GM19043 (cell line): ENCODE data around the gene PGLYRP4.

ENCODE experiments used
- ATAC-seq: cut with Tn5 transposase; IDR thresholded peaks from one replicate; pipeline ENCODE4 v1.9.1; 2021; ENCODE audit warnings: low read depth; ENCODE audit not compliant: unreplicated experiment

Gene PGLYRP4

GRCh38 chr1:153348511-153349362 lies at the start of gene PGLYRP4:
PGLYRP4 (minus strand) TSS chr1:153348841; CDS start chr1:153347932, 909 bp downstream.
- ATAC-seq, result no peak

- ATAC-seq, result no peak
These were observed 49.4 kb upstream of the PGLYRP4 start for GRCh38 chr1:153397924-153398651.

- ATAC-seq, result no peak
These were observed 48.6 kb upstream of the PGLYRP4 start for GRCh38 chr1:153397051-153397923.

GRCh38 chr1:153396461-153396860 lies 47.8 kb upstream of the PGLYRP4 start:
- ATAC-seq, result no peak

- no peak for ATAC-seq
These were observed 47.1 kb upstream of the PGLYRP4 start for GRCh38 chr1:153395776-153396175.

GRCh38 chr1:153395136-153395685 lies 46.6 kb upstream of the PGLYRP4 start:
- ATAC-seq, result no peak

GRCh38 chr1:153394391-153394790 lies 45.8 kb upstream of the PGLYRP4 start:
- ATAC-seq, result no peak

- ATAC-seq, result no peak
These were observed 45.3 kb upstream of the PGLYRP4 start for GRCh38 chr1:153393926-153394325.

- no peak for ATAC-seq
These were observed 44.2 kb upstream of the PGLYRP4 start for GRCh38 chr1:153392822-153393221.

- ATAC-seq, result no peak
These were observed 43.6 kb upstream of the PGLYRP4 start for GRCh38 chr1:153392258-153392657.

GRCh38 chr1:153390938-153391710 lies 42.5 kb upstream of the PGLYRP4 start, which contains the start of gene S100A8:
S100A8 (minus strand) TSS chr1:153391073; CDS start chr1:153390535, 538 bp downstream.
- no peak for ATAC-seq

GRCh38 chr1:153389973-153390879 lies 41.6 kb upstream of the PGLYRP4 start:
- ATAC-seq, result no peak

- no peak for ATAC-seq
These were observed 40.8 kb upstream of the PGLYRP4 start for GRCh38 chr1:153389401-153389800.

- no peak for ATAC-seq
These were observed 39.1 kb upstream of the PGLYRP4 start for GRCh38 chr1:153387785-153388184.

- ATAC-seq, result no peak
These were observed 38.4 kb upstream of the PGLYRP4 start for GRCh38 chr1:153387001-153387400.

GRCh38 chr1:153386500-153386901 lies 37.9 kb upstream of the PGLYRP4 start:
- no peak for ATAC-seq

- ATAC-seq, result no peak
These were observed 36.4 kb upstream of the PGLYRP4 start for GRCh38 chr1:153384958-153385580.

- ATAC-seq, result no peak
These were observed 32.1 kb upstream of the PGLYRP4 start for GRCh38 chr1:153380711-153381110.
